ENCODE results near the gene CCDC87.
"Not testable (repeated sequence)": the region's sequence is repeated elsewhere in the genome, so short reads cannot be mapped to it uniquely, and the experiment has no call there.

CCDC87 gene

GRCh38 chr11:66591175-66591574 lies 1.7 kb downstream of the CCDC87 start:
- FAIRE-seq (no peak), DNase-seq (ENCODE audit: insufficient read length) (no peak)
- TF ChIP-seq POLR2AphosphoS5 (IDR thresholded peaks at IDR 0.05; ENCODE audit: low read depth, low read length), result no peak
- no peak for TF ChIP-seq TAF1 (IDR thresholded peaks at IDR 0.05; ENCODE audit: borderline replicate concordance, low read depth, low read length)
- TF ChIP-seq POLR2A (IDR thresholded peaks at IDR 0.05; ENCODE audit: low read depth, low read length), result no peak

GRCh38 chr11:66589996-66590675 lies 2.7 kb downstream of the CCDC87 start:
- no peak for FAIRE-seq

GRCh38 chr11:66589315-66589714 lies 3.5 kb downstream of the CCDC87 start:
- not testable (repeated sequence) for DNase-seq (ENCODE audit: insufficient read length); FAIRE-seq

More at GRCh38 chr11:66589996-66590675, 2.7 kb downstream of the CCDC87 start:
- no peak for TF ChIP-seq TAF1 (IDR thresholded peaks at IDR 0.05; ENCODE audit: borderline replicate concordance, low read depth, low read length)
- TF ChIP-seq POLR2AphosphoS5 (IDR thresholded peaks at IDR 0.05; ENCODE audit: low read depth, low read length), result no peak
- no peak for TF ChIP-seq POLR2A (IDR thresholded peaks at IDR 0.05; ENCODE audit: low read depth, low read length)
- no peak for DNase-seq (ENCODE audit: insufficient read length)

- DNase-seq (ENCODE audit: insufficient read length), result no peak
- no peak for FAIRE-seq
- TF ChIP-seq TAF1 (IDR thresholded peaks at IDR 0.05; ENCODE audit: borderline replicate concordance, low read depth, low read length), result no peak
- TF ChIP-seq POLR2AphosphoS5 (IDR thresholded peaks at IDR 0.05; ENCODE audit: low read depth, low read length), result no peak
- no peak for TF ChIP-seq POLR2A (IDR thresholded peaks at IDR 0.05; ENCODE audit: low read depth, low read length)
These were observed 6.7 kb downstream of the CCDC87 start for GRCh38 chr11:66586136-66586535.

GRCh38 chr11:66585447-66585846 lies 7.4 kb downstream of the CCDC87 start:
- not testable (repeated sequence) for FAIRE-seq; DNase-seq (ENCODE audit: insufficient read length)

GRCh38 chr11:66582565-66583147 lies 10.2 kb downstream of the CCDC87 start:
- DNase-seq (ENCODE audit: insufficient read length); FAIRE-seq: not testable (repeated sequence)

GRCh38 chr11:66581261-66581660 lies 11.6 kb downstream of the CCDC87 start:
- FAIRE-seq (no peak), DNase-seq (ENCODE audit: insufficient read length) (no peak)
- TF ChIP-seq POLR2AphosphoS5 (IDR thresholded peaks at IDR 0.05; ENCODE audit: low read depth, low read length) (no peak), POLR2A (IDR thresholded peaks at IDR 0.05; ENCODE audit: low read depth, low read length) (no peak), TAF1 (IDR thresholded peaks at IDR 0.05; ENCODE audit: borderline replicate concordance, low read depth, low read length) (no peak)

- FAIRE-seq, result no peak
- DNase-seq (ENCODE audit: insufficient read length), result no peak
- no peak for TF ChIP-seq POLR2A (IDR thresholded peaks at IDR 0.05; ENCODE audit: low read depth, low read length)
- no peak for TF ChIP-seq TAF1 (IDR thresholded peaks at IDR 0.05; ENCODE audit: borderline replicate concordance, low read depth, low read length)
- no peak for TF ChIP-seq POLR2AphosphoS5 (IDR thresholded peaks at IDR 0.05; ENCODE audit: low read depth, low read length)
These were observed 12.1 kb downstream of the CCDC87 start for GRCh38 chr11:66580803-66581202.

GRCh38 chr11:66579017-66579606 lies 13.8 kb downstream of the CCDC87 start:
- peak; percentile 79 for DNase-seq (ENCODE audit: insufficient read length)
- TF ChIP-seq POLR2AphosphoS5 (IDR thresholded peaks at IDR 0.05; ENCODE audit: low read depth, low read length) (no peak), TAF1 (IDR thresholded peaks at IDR 0.05; ENCODE audit: borderline replicate concordance, low read depth, low read length) (no peak), POLR2A (IDR thresholded peaks at IDR 0.05; ENCODE audit: low read depth, low read length) (no peak)
- peak; percentile 88 for FAIRE-seq

GRCh38 chr11:66570850-66571180 lies 22.0 kb downstream of the CCDC87 start:
- DNase-seq (ENCODE audit: insufficient read length) (no peak), FAIRE-seq (no peak)
- TF ChIP-seq POLR2AphosphoS5 (IDR thresholded peaks at IDR 0.05; ENCODE audit: low read depth, low read length) (no peak), TAF1 (IDR thresholded peaks at IDR 0.05; ENCODE audit: borderline replicate concordance, low read depth, low read length) (no peak), POLR2A (IDR thresholded peaks at IDR 0.05; ENCODE audit: low read depth, low read length) (no peak)

GRCh38 chr11:66570079-66570849 lies 22.6 kb downstream of the CCDC87 start:
- TF ChIP-seq POLR2A (IDR thresholded peaks at IDR 0.05; ENCODE audit: low read depth, low read length), result no peak
- no peak for TF ChIP-seq POLR2AphosphoS5 (IDR thresholded peaks at IDR 0.05; ENCODE audit: low read depth, low read length)
- TF ChIP-seq TAF1 (IDR thresholded peaks at IDR 0.05; ENCODE audit: borderline replicate concordance, low read depth, low read length), result no peak
- no peak for FAIRE-seq
- no peak for DNase-seq (ENCODE audit: insufficient read length)

GRCh38 chr11:66569076-66569475 lies 23.8 kb downstream of the CCDC87 start:
- DNase-seq (ENCODE audit: insufficient read length), result no peak
- TF ChIP-seq POLR2AphosphoS5 (IDR thresholded peaks at IDR 0.05; ENCODE audit: low read depth, low read length) (no peak), POLR2A (IDR thresholded peaks at IDR 0.05; ENCODE audit: low read depth, low read length) (no peak), TAF1 (IDR thresholded peaks at IDR 0.05; ENCODE audit: borderline replicate concordance, low read depth, low read length) (no peak)
- FAIRE-seq, result no peak

Measured in GM12892 (cell line).